Stomach (tissue), 4 donors: Measurements from ENCODE around the gene FKBP1B.

Experiments used
- EP300 ChIP-seq: sonication (generic); formaldehyde crosslinking; IDR thresholded peaks from one replicate; pipeline ENCODE4 v1.6.1; 2017; ENCODE audit warnings: antibody characterized with exemption
- POLR2A ChIP-seq, 4 donors: fragments of 450-650 bp; IDR thresholded peaks; one replicate each; pipeline ENCODE4 v1.6.1; 2016; ENCODE audit warnings: antibody characterized with exemption in 4 of 4, control low read depth in 2 of 4, mild to moderate bottlenecking in 1 of 4, moderate library complexity in 1 of 4
- POLR2AphosphoS5 ChIP-seq, 3 donors: sonication (generic); formaldehyde crosslinking; IDR thresholded peaks; one replicate each; pipeline ENCODE4 v1.6.1; 2016; ENCODE audit warnings: antibody characterized with exemption in 3 of 3
- TF ChIP-seq, protein P1 (sequence below), 7 experiments: fragments of 450-650 bp in 4 of 7; fragments of 200-600 bp in 3 of 7; sonication (generic) in 3 of 7; IDR thresholded peaks; one replicate each; pipeline ENCODE4 v1.5.1; 2016 to 2019; ENCODE audit warnings: antibody characterized with exemption in 7 of 7, control low read depth in 2 of 7, mild to moderate bottlenecking in 1 of 7

- TF ChIP-seq, protein P1, sequence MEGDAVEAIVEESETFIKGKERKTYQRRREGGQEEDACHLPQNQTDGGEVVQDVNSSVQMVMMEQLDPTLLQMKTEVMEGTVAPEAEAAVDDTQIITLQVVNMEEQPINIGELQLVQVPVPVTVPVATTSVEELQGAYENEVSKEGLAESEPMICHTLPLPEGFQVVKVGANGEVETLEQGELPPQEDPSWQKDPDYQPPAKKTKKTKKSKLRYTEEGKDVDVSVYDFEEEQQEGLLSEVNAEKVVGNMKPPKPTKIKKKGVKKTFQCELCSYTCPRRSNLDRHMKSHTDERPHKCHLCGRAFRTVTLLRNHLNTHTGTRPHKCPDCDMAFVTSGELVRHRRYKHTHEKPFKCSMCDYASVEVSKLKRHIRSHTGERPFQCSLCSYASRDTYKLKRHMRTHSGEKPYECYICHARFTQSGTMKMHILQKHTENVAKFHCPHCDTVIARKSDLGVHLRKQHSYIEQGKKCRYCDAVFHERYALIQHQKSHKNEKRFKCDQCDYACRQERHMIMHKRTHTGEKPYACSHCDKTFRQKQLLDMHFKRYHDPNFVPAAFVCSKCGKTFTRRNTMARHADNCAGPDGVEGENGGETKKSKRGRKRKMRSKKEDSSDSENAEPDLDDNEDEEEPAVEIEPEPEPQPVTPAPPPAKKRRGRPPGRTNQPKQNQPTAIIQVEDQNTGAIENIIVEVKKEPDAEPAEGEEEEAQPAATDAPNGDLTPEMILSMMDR (IDR thresholded peaks at IDR 0.05) = no peak
- TF ChIP-seq POLR2A (IDR thresholded peaks at IDR 0.05) (no peak), POLR2AphosphoS5 (IDR thresholded peaks at IDR 0.05) (no peak), EP300 (no peak)
Measured at GRCh38 chr2:24077535-24077877, 28.0 kb downstream of the FKBP1B start.
